BE2C (cell line): ENCODE measurements around the gene PDGFD.

Experiments used
- DNase-seq: peaks from one replicate; pipeline ENCODE4 v3.0.0-alpha.2; 2020
- H3K27me3 ChIP-seq: fragments of 250-450 bp; sonication (Bioruptor Pico); 2 replicates; pipeline ENCODE4 v1.5.1; 2020; ENCODE audit warnings: mild to moderate bottlenecking
- H3K36me3 ChIP-seq: fragments of 250-450 bp; sonication (Bioruptor Pico); 2 replicates; pipeline ENCODE4 v1.5.1; 2020; ENCODE audit warnings: mild to moderate bottlenecking
- H3K4me1 ChIP-seq: fragments of 250-450 bp; sonication (Bioruptor Pico); 2 replicates; pipeline ENCODE4 v1.5.1; 2020
- H3K4me3 ChIP-seq: 2 replicates; pipeline ENCODE4 v1.5.1; 2011; ENCODE audit warnings: low read depth, low read length
- H3K9me3 ChIP-seq: fragments of 250-450 bp; sonication (Bioruptor Pico); 2 replicates; pipeline ENCODE4 v1.5.1; 2020
- CTCF ChIP-seq: IDR thresholded peaks from 2 replicates; pipeline ENCODE4 v1.5.1; 2012; ENCODE audit warnings: mild to moderate bottlenecking, low read depth, low read length

The PDGFD gene

GRCh38 chr11:104090767-104091166 lies 73.2 kb downstream of the PDGFD start:
- no peaks in the 10 kb centered on the region for H3K4me1 ChIP-seq
- H3K36me3 ChIP-seq = no peaks in the 10 kb centered on the region
- H3K27me3 ChIP-seq = no peaks in the 10 kb centered on the region
- H3K4me3 ChIP-seq = no peak overlapping the region
- no peaks in the 10 kb centered on the region for H3K9me3 ChIP-seq
- TF ChIP-seq CTCF = no peak
- no peak for DNase-seq

- DNase-seq = no peak
- H3K27me3 ChIP-seq = no peaks in the 10 kb centered on the region
- H3K4me3 ChIP-seq = no peak overlapping the region
- H3K9me3 ChIP-seq = no peaks in the 10 kb centered on the region
- no peaks in the 10 kb centered on the region for H3K4me1 ChIP-seq
- TF ChIP-seq CTCF = no peak
- no peaks in the 10 kb centered on the region for H3K36me3 ChIP-seq
These were observed 74.5 kb downstream of the PDGFD start for GRCh38 chr11:104089481-104089880.

- Histone ChIP-seq H3K36me3 (no peaks in the 10 kb centered on the region), H3K9me3 (no peaks in the 10 kb centered on the region), H3K4me3 (no peak overlapping the region), H3K4me1 (no peaks in the 10 kb centered on the region), H3K27me3 (no peaks in the 10 kb centered on the region)
- DNase-seq = no peak
- no peak for TF ChIP-seq CTCF
These were observed 77.3 kb downstream of the PDGFD start for GRCh38 chr11:104086621-104087020.

- no peak for TF ChIP-seq CTCF
- H3K4me3 ChIP-seq = no peak overlapping the region
- no peaks in the 10 kb centered on the region for H3K36me3 ChIP-seq
- H3K4me1 ChIP-seq = no peaks in the 10 kb centered on the region
- H3K27me3 ChIP-seq = no peaks in the 10 kb centered on the region
- DNase-seq = no peak
- no peaks in the 10 kb centered on the region for H3K9me3 ChIP-seq
These were observed 85.0 kb downstream of the PDGFD start for GRCh38 chr11:104078995-104079394.

- H3K4me3 ChIP-seq = no peak overlapping the region
- H3K27me3 ChIP-seq = no peaks in the 10 kb centered on the region
- H3K4me1 ChIP-seq = no peaks in the 10 kb centered on the region
- no peak for DNase-seq
- H3K9me3 ChIP-seq = no peaks in the 10 kb centered on the region
- TF ChIP-seq CTCF = no peak
- no peaks in the 10 kb centered on the region for H3K36me3 ChIP-seq
These were observed 85.7 kb downstream of the PDGFD start for GRCh38 chr11:104078245-104078644.

- no peak for TF ChIP-seq CTCF
- H3K4me1 ChIP-seq = no peaks in the 10 kb centered on the region
- no peak overlapping the region for H3K4me3 ChIP-seq
- no peaks in the 10 kb centered on the region for H3K27me3 ChIP-seq
- no peaks in the 10 kb centered on the region for H3K9me3 ChIP-seq
- DNase-seq = no peak
- no peaks in the 10 kb centered on the region for H3K36me3 ChIP-seq
These were observed 87.5 kb downstream of the PDGFD start for GRCh38 chr11:104076455-104076854.
